SIG-M5 treated with dmso at 0.1 percent for 504 hours (cell line): Measurements from ENCODE around the gene SLC35G3.
"Not testable (repeated sequence)": the region's sequence is repeated elsewhere in the genome, so short reads cannot be mapped to it uniquely, and the experiment has no call there.

ENCODE experiments used
- DNase-seq: peaks from one replicate; lab custom pipeline; 2025; ENCODE audit not compliant: unreplicated experiment; lab: John Stamatoyannopoulos, UW

Gene SLC35G3

GRCh38 chr17:35212668-35213067, 18.5 kb upstream of the SLC35G3 start:
- DNase-seq, result no peak

- no peak for DNase-seq
These were observed 16.5 kb upstream of the SLC35G3 start for GRCh38 chr17:35210741-35211140.

GRCh38 chr17:35202582-35202981, 8.4 kb upstream of the SLC35G3 start:
- DNase-seq, result not testable (repeated sequence)

GRCh38 chr17:35195062-35195461, 869 bp upstream of the SLC35G3 start:
- not testable (repeated sequence) for DNase-seq

- DNase-seq, result no peak
These were observed 1.5 kb downstream of the SLC35G3 start for GRCh38 chr17:35192708-35193107.

GRCh38 chr17:35191001-35191695, 3.0 kb downstream of the SLC35G3 start:
- no peak for DNase-seq

GRCh38 chr17:35189291-35189690, 4.9 kb downstream of the SLC35G3 start:
- peak; percentile 83 for DNase-seq

GRCh38 chr17:35188111-35188510, 6.1 kb downstream of the SLC35G3 start:
- peak; percentile 6 for DNase-seq

GRCh38 chr17:35187481-35187880, 6.7 kb downstream of the SLC35G3 start:
- DNase-seq, result no peak

- DNase-seq, result peak; percentile 22
These were observed 8.3 kb downstream of the SLC35G3 start for GRCh38 chr17:35185849-35186248.

- no peak for DNase-seq
These were observed 9.9 kb downstream of the SLC35G3 start for GRCh38 chr17:35184274-35184673.

GRCh38 chr17:35183332-35183731, 10.9 kb downstream of the SLC35G3 start:
- DNase-seq, result no peak

GRCh38 chr17:35179379-35179778, 14.8 kb downstream of the SLC35G3 start:
- DNase-seq, result not testable (repeated sequence)

GRCh38 chr17:35176897-35177296, 17.3 kb downstream of the SLC35G3 start:
- no peak for DNase-seq

GRCh38 chr17:35175638-35176415, 18.4 kb downstream of the SLC35G3 start:
- no peak for DNase-seq

- DNase-seq, result no peak
These were observed 19.3 kb downstream of the SLC35G3 start for GRCh38 chr17:35174835-35175334.

GRCh38 chr17:35172321-35172720, 21.9 kb downstream of the SLC35G3 start:
- not testable (repeated sequence) for DNase-seq

- DNase-seq, result no peak
These were observed 22.4 kb downstream of the SLC35G3 start for GRCh38 chr17:35171834-35172233.

GRCh38 chr17:35170968-35171771, 23.0 kb downstream of the SLC35G3 start:
- no peak for DNase-seq

GRCh38 chr17:35169835-35170363, 24.3 kb downstream of the SLC35G3 start:
- no peak for DNase-seq

GRCh38 chr17:35167666-35168065, 26.5 kb downstream of the SLC35G3 start:
- no peak for DNase-seq
